Endothelial cell of umbilical vein (primary cell): Measurements from ENCODE around the gene PHACTR1. TPM values are rescaled to one million over a fixed set of nuclear protein-coding genes. Genes with fewer than 3 reads are reported as not detected.

Source experiments
- BruUV-seq: library from RNA; stranded (reverse); fragments of 400-500 nt; replicated peaks from 2 replicates; lab custom pipeline; 2021; lab: Mats Ljungman, UMichigan
- CTCF ChIA-PET: fragments of 300-600, 350-600 bp; sonication (Branson Sonifier 250); formaldehyde crosslinking; loops from one replicate; lab custom pipeline; 2021; ENCODE audit warnings: antibody characterized with exemption, inconsistent platforms; lab: Charles Lee
- POLR2A ChIA-PET: fragments of 300-600, 350-600 bp; sonication (Branson Sonifier 250); formaldehyde crosslinking; loops from one replicate; lab custom pipeline; 2021; ENCODE audit warnings: antibody characterized with exemption, inconsistent platforms; lab: Charles Lee
- DNase-seq: peaks from one replicate; pipeline ENCODE4 v3.0.0-alpha.2; 2011; ENCODE audit warnings: low read depth, low spot score
- FAIRE-seq: peaks from 2 replicates; lab custom pipeline; 2011; peaks lifted over from hg19 to GRCh38; lab: Jason Lieb, UNC
- H2AFZ ChIP-seq: 2 replicates; pipeline ENCODE4 v1.6.0; 2012; ENCODE audit warnings: low read depth, low read length, control low read depth, inconsistent platforms
- H3K27ac ChIP-seq: 2 replicates; pipeline ENCODE4 v1.5.1; 2011; ENCODE audit warnings: low read depth, mild to moderate bottlenecking, control low read depth, low read length, moderate library complexity; ENCODE audit not compliant: insufficient read depth
- H3K27me3 ChIP-seq, 2 experiments: 2 replicates each; pipeline versions ENCODE4 v1.6.0 to v1.6.1; 2011; ENCODE audit warnings: low read length in 2 of 2, mixed read lengths in 1 of 2; ENCODE audit not compliant: control insufficient read depth in 2 of 2, insufficient read depth in 2 of 2
- H3K36me3 ChIP-seq, 2 experiments: 2 replicates in 1 of 2; 3 replicates in 1 of 2; pipeline ENCODE4 v1.5.1; 2011; ENCODE audit warnings: low read length in 2 of 2, mild to moderate bottlenecking in 1 of 2, moderate library complexity in 1 of 2; ENCODE audit not compliant: control insufficient read depth in 2 of 2, insufficient read depth in 2 of 2; ENCODE audit errors: extremely low read depth in 1 of 2
- H3K4me1 ChIP-seq: 3 replicates; pipeline ENCODE4 v1.5.1; 2011; ENCODE audit warnings: mild to moderate bottlenecking, low read length; ENCODE audit not compliant: control insufficient read depth, insufficient read depth; ENCODE audit errors: extremely low read depth
- H3K4me2 ChIP-seq: 2 replicates; pipeline ENCODE4 v1.6.1; 2011; ENCODE audit warnings: low read length, control low read depth, mixed read lengths; ENCODE audit not compliant: insufficient read depth
- H3K4me3 ChIP-seq, 3 experiments: fragments of 200-600 bp in 1 of 3; sonication (generic), shearing (Covaris generic) in 1 of 3; replicated peaks in 1 of 3; 2 replicates each; pipeline ENCODE4 v1.5.1; 2011 to 2016; ENCODE audit warnings: control low read depth in 3 of 3, low read length in 3 of 3, mild to moderate bottlenecking in 2 of 3, inconsistent platforms in 1 of 3, low read depth in 1 of 3, moderate library complexity in 1 of 3; ENCODE audit not compliant: insufficient read depth in 1 of 3
- H3K79me2 ChIP-seq: 2 replicates; pipeline ENCODE4 v1.6.0; 2012; ENCODE audit warnings: low read length, inconsistent platforms; ENCODE audit not compliant: control insufficient read depth, insufficient read depth
- H3K9ac ChIP-seq: replicated peaks from 2 replicates; pipeline ENCODE3; 2011; ENCODE audit warnings: low read length, control low read depth; ENCODE audit not compliant: insufficient read depth; ENCODE audit errors: extremely low read depth
- H3K9me1 ChIP-seq: replicated peaks from 3 replicates; pipeline ENCODE4 v1.6.0; 2011; ENCODE audit warnings: mild to moderate bottlenecking, low read length; ENCODE audit not compliant: control insufficient read depth, insufficient read depth; ENCODE audit errors: extremely low read depth
- H3K9me3 ChIP-seq: replicated peaks from 2 replicates; pipeline ENCODE4 v1.5.1; 2012; ENCODE audit warnings: low read length, inconsistent platforms; ENCODE audit not compliant: control insufficient read depth, insufficient read depth
- H4K20me1 ChIP-seq: replicated peaks from 2 replicates; pipeline ENCODE3; 2011; ENCODE audit warnings: mild to moderate bottlenecking, low read length; ENCODE audit not compliant: control insufficient read depth, insufficient read depth; ENCODE audit errors: extremely low read depth
- FOS ChIP-seq: IDR thresholded peaks from 2 replicates; pipeline ENCODE4 v1.6.1; 2011; ENCODE audit warnings: mild to moderate bottlenecking, low read length, moderate library complexity, borderline replicate concordance; ENCODE audit not compliant: insufficient read depth
- GATA2 ChIP-seq: IDR thresholded peaks from 2 replicates; pipeline ENCODE4 v1.7.0; 2011; ENCODE audit warnings: low read depth, mild to moderate bottlenecking, moderate library complexity, mixed read lengths, low read length; ENCODE audit not compliant: insufficient read length, insufficient read depth
- JUN ChIP-seq: IDR thresholded peaks from 2 replicates; pipeline ENCODE4 v1.6.1; 2011; ENCODE audit warnings: borderline replicate concordance, low read depth; ENCODE audit not compliant: insufficient read length, insufficient read depth
- POLR2A ChIP-seq: IDR thresholded peaks from 2 replicates; pipeline ENCODE4 v1.6.1; 2012; ENCODE audit warnings: low read depth, mild to moderate bottlenecking, control low read depth, low read length
- dilution Hi-C: fragments of 300-500 bp; cut with MboI; formaldehyde crosslinking; loops from one replicate; pipeline ENCODE4 v1.15.0; 2019; ENCODE audit warnings: low sequenced_read_pairs; ENCODE audit not compliant: extremely low pct_ligation_motif_present
- intact Hi-C: fragments of 100-400 bp; cut with micrococcal nuclease; formaldehyde crosslinking; loops from one replicate; pipeline ENCODE4 v1.10.0; 2022
- polyA plus RNA-seq, 4 experiments: library from polyadenylated mRNA; depleted of rRNA in 3 of 4; stranded (reverse) in 3 of 4; unstranded in 1 of 4; fragments of >200 nt; gene quantifications; 2 replicates each; pipeline versions ENCODE4 v1.2.1 to v1.2.3, GENCODE V29; 2011 to 2012; ENCODE audit warnings: missing spikeins in 1 of 4
- total RNA-seq: library from RNA; stranded (reverse); gene quantifications from 2 replicates; pipeline ENCODE4 v1.2.3, GENCODE V29; 2021

Gene PHACTR1
- total and polyA plus RNA-seq, 2 donors (not counting 3 experiments of a cell fraction or from before 2014, with no cell fraction given), result 2.4 to 23.2 TPM

DNA sequence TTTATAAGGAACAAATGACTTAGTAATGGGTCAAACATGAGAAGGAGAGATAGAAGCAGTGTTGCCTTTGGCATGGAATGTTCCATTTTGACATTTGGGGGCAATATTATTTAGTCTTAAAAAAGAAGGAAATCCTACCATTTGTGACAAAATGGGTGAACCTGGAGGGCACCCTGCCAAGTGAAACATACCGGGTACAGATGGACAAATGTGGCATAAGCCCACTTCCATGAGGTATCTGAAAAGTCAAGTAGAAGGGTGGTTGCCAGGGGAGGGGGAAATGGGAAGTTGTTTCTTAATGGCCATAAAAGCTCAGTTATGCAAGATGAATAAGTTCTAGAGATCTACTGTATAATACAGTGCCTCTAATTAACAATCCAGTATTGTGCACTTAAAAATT, 342.5 kb downstream of the PHACTR1 start:
- BruUV-seq, result no TSS peak

GRCh38 chr6:13063300-13063918, 346.8 kb downstream of the PHACTR1 start:
- POLR2A ChIA-PET, result no interaction called here
- DNase-seq, result no peak
- Histone ChIP-seq H3K36me3 (no peaks in the 10 kb centered on the region), H3K9ac (no peak overlapping the region), H3K4me2 (no peak overlapping the region), H3K27ac (no peak overlapping the region), H3K27me3 (no peaks in the 10 kb centered on the region), H2AFZ (no peak overlapping the region), H3K4me3 (no peak overlapping the region), H3K9me1 (no peaks in the 10 kb centered on the region), H3K4me1 (peaks cover 4% of the 10 kb centered on the region), H4K20me1 (no peaks in the 10 kb centered on the region), H3K9me3 (no peaks in the 10 kb centered on the region), H3K79me2 (no peaks in the 10 kb centered on the region)
- FAIRE-seq, result no peak
- TF ChIP-seq JUN (no peak), POLR2A (no peak), FOS (no peak)
- intact Hi-C loops (no loop called here), dilution Hi-C loops (no loop called here)
- CTCF ChIA-PET, result no interaction called here
- no TSS peak for BruUV-seq

More for the DNA sequence above, 342.5 kb downstream of the PHACTR1 start:
- Histone ChIP-seq H3K27me3 (no peaks in the 10 kb centered on the region), H3K79me2 (no peaks in the 10 kb centered on the region), H3K9me1 (no peaks in the 10 kb centered on the region), H4K20me1 (no peaks in the 10 kb centered on the region), H3K9ac (no peak overlapping the region), H3K9me3 (no peaks in the 10 kb centered on the region), H3K4me1 (no peaks in the 10 kb centered on the region), H3K4me2 (no peak overlapping the region), H2AFZ (no peak overlapping the region), H3K27ac (no peak overlapping the region), H3K4me3 (no peak overlapping the region), H3K36me3 (no peaks in the 10 kb centered on the region)
- intact Hi-C loops, result no loop called here
- dilution Hi-C loops, result no loop called here
- ChIA-PET CTCF (no interaction called here), POLR2A (interaction anchor here (0.6 kb wide), 1 partner anchor 92 kb away, joined by 3 read pairs; no protein-coding TSS in a partner anchor)
- TF ChIP-seq GATA2, result no peak
- no peak for TF ChIP-seq POLR2A
- FAIRE-seq (no peak), DNase-seq (no peak)
